GM21390 (cell line): ENCODE data around the gene SHC3.

Source experiments
- ATAC-seq: cut with Tn5 transposase; IDR thresholded peaks from one replicate; pipeline ENCODE4 v1.9.1; 2021; ENCODE audit not compliant: unreplicated experiment

SHC3 gene

GRCh38 chr9:89059925-89060506 is 118.6 kb downstream of the SHC3 start:
- ATAC-seq = no peak

- no peak for ATAC-seq
These were observed 119.7 kb downstream of the SHC3 start for GRCh38 chr9:89058906-89059305.

- no peak for ATAC-seq
These were observed 123.6 kb downstream of the SHC3 start for GRCh38 chr9:89054865-89055495.

- ATAC-seq = no peak
These were observed 125.3 kb downstream of the SHC3 start for GRCh38 chr9:89053301-89053700.

GRCh38 chr9:89052470-89053097 is 126.0 kb downstream of the SHC3 start:
- ATAC-seq = no peak

- no peak for ATAC-seq
These were observed 127.1 kb downstream of the SHC3 start for GRCh38 chr9:89051421-89052025.

GRCh38 chr9:89049646-89050045 is 129.0 kb downstream of the SHC3 start:
- ATAC-seq = no peak

GRCh38 chr9:89048616-89049015 is 130.0 kb downstream of the SHC3 start:
- ATAC-seq = no peak

GRCh38 chr9:89047667-89048066 is 131.0 kb downstream of the SHC3 start:
- no peak for ATAC-seq

GRCh38 chr9:89046832-89047231 is 131.8 kb downstream of the SHC3 start:
- no peak for ATAC-seq

- no peak for ATAC-seq
These were observed 133.7 kb downstream of the SHC3 start for GRCh38 chr9:89044881-89045280.

- ATAC-seq = no peak
These were observed 134.5 kb downstream of the SHC3 start for GRCh38 chr9:89044104-89044503.

GRCh38 chr9:89042984-89043383 is 135.6 kb downstream of the SHC3 start:
- ATAC-seq = no peak

- ATAC-seq = no peak
These were observed 139.0 kb downstream of the SHC3 start for GRCh38 chr9:89039664-89040063.

GRCh38 chr9:89039104-89039465 is 139.5 kb downstream of the SHC3 start:
- no peak for ATAC-seq

- no peak for ATAC-seq
These were observed 140.1 kb downstream of the SHC3 start for GRCh38 chr9:89038382-89039103.

- no peak for ATAC-seq
These were observed 140.7 kb downstream of the SHC3 start for GRCh38 chr9:89037891-89038290.

GRCh38 chr9:89037346-89037745 is 141.3 kb downstream of the SHC3 start:
- ATAC-seq = no peak

GRCh38 chr9:89036891-89037290 is 141.7 kb downstream of the SHC3 start:
- no peak for ATAC-seq

- ATAC-seq = no peak
These were observed 142.2 kb downstream of the SHC3 start for GRCh38 chr9:89036383-89036782.

GRCh38 chr9:89032661-89033060 is 146.0 kb downstream of the SHC3 start:
- ATAC-seq = no peak

- no peak for ATAC-seq
These were observed 146.4 kb downstream of the SHC3 start for GRCh38 chr9:89032173-89032572.
